NCI-H510A (cell line): ENCODE results near the gene TLK1.
"Not testable (repeated sequence)": the region's sequence is repeated elsewhere in the genome, so short reads cannot be mapped to it uniquely, and the experiment has no call there.

Source experiments
- DNase-seq: peaks from one replicate; lab custom pipeline; 2025; lab: John Stamatoyannopoulos, UW

The TLK1 gene

GRCh38 chr2:171083451-171083850 is 77.2 kb downstream of the TLK1 start:
- DNase-seq, result no peak

GRCh38 chr2:171081649-171082111 is 79.0 kb downstream of the TLK1 start:
- DNase-seq, result no peak

GRCh38 chr2:171080607-171081006 is 80.1 kb downstream of the TLK1 start:
- no peak for DNase-seq

- not testable (repeated sequence) for DNase-seq
These were observed 84.3 kb downstream of the TLK1 start for GRCh38 chr2:171076422-171076821.

GRCh38 chr2:171072164-171072563 is 88.5 kb downstream of the TLK1 start:
- no peak for DNase-seq

- no peak for DNase-seq
These were observed 91.3 kb downstream of the TLK1 start for GRCh38 chr2:171069286-171069956.

- no peak for DNase-seq
These were observed 94.6 kb downstream of the TLK1 start for GRCh38 chr2:171066110-171066509.

- no peak for DNase-seq
These were observed 103.1 kb downstream of the TLK1 start for GRCh38 chr2:171057575-171057974.

GRCh38 chr2:171056307-171056706 is 104.4 kb downstream of the TLK1 start:
- DNase-seq, result no peak

- no peak for DNase-seq
These were observed 111.0 kb downstream of the TLK1 start for GRCh38 chr2:171049691-171050090.

- DNase-seq, result no peak
These were observed 114.6 kb downstream of the TLK1 start for GRCh38 chr2:171046048-171046560.

- no peak for DNase-seq
These were observed 116.3 kb downstream of the TLK1 start for GRCh38 chr2:171044416-171044815.

- no peak for DNase-seq
These were observed 118.3 kb downstream of the TLK1 start for GRCh38 chr2:171042253-171042969.

- DNase-seq, result no peak
These were observed 124.2 kb downstream of the TLK1 start for GRCh38 chr2:171036532-171036931.

- no peak for DNase-seq
These were observed 126.4 kb downstream of the TLK1 start for GRCh38 chr2:171034315-171034714.

GRCh38 chr2:171025214-171025613 is 135.5 kb downstream of the TLK1 start:
- DNase-seq, result no peak

- no peak for DNase-seq
These were observed 142.2 kb downstream of the TLK1 start for GRCh38 chr2:171018522-171018921.

GRCh38 chr2:171016125-171016524 is 144.6 kb downstream of the TLK1 start:
- DNase-seq, result no peak

GRCh38 chr2:171013851-171014250 is 146.8 kb downstream of the TLK1 start:
- no peak for DNase-seq

- DNase-seq, result no peak
These were observed 151.3 kb downstream of the TLK1 start for GRCh38 chr2:171009386-171009785.

GRCh38 chr2:171008550-171009205 is 152.0 kb downstream of the TLK1 start:
- no peak for DNase-seq

GRCh38 chr2:171004833-171005232 is 155.9 kb downstream of the TLK1 start:
- no peak for DNase-seq

GRCh38 chr2:171004363-171004762 is 156.3 kb downstream of the TLK1 start:
- no peak for DNase-seq
